ENCODE data around the gene CTNNA3.

The CTNNA3 gene

GRCh38 chr10:66071907-66072306 lies 1624.1 kb downstream of the CTNNA3 start:
- DNase-seq (ENCODE audit: low read depth): no peak

GRCh38 chr10:66058594-66058993 lies 1637.4 kb downstream of the CTNNA3 start:
- DNase-seq (ENCODE audit: low read depth): no peak

- DNase-seq (ENCODE audit: low read depth): no peak
Measured at GRCh38 chr10:66049335-66049734, 1646.7 kb downstream of the CTNNA3 start.

- no peak for DNase-seq (ENCODE audit: low read depth)
Measured at GRCh38 chr10:66045859-66046258, 1650.1 kb downstream of the CTNNA3 start.

- no peak for DNase-seq (ENCODE audit: low read depth)
Measured at GRCh38 chr10:66041771-66042170, 1654.2 kb downstream of the CTNNA3 start.

- DNase-seq (ENCODE audit: low read depth): no peak
Measured at GRCh38 chr10:66038623-66039022, 1657.4 kb downstream of the CTNNA3 start.

- no peak for DNase-seq (ENCODE audit: low read depth)
Measured at GRCh38 chr10:66026321-66026720, 1669.7 kb downstream of the CTNNA3 start.

- DNase-seq (ENCODE audit: low read depth): no peak
Measured at GRCh38 chr10:66025186-66025585, 1670.8 kb downstream of the CTNNA3 start.

- DNase-seq (ENCODE audit: low read depth): no peak
Measured at GRCh38 chr10:66021423-66021822, 1674.6 kb downstream of the CTNNA3 start.

GRCh38 chr10:66008221-66008620 lies 1687.8 kb downstream of the CTNNA3 start:
- DNase-seq (ENCODE audit: low read depth): no peak

- DNase-seq (ENCODE audit: low read depth): no peak
Measured at GRCh38 chr10:66006411-66006810, 1689.6 kb downstream of the CTNNA3 start.

GRCh38 chr10:65993451-65993850 lies 1702.5 kb downstream of the CTNNA3 start:
- DNase-seq (ENCODE audit: low read depth): no peak

- DNase-seq (ENCODE audit: low read depth): no peak
Measured at GRCh38 chr10:65968871-65969270, 1727.1 kb downstream of the CTNNA3 start.

- DNase-seq (ENCODE audit: low read depth): no peak
Measured at GRCh38 chr10:65968437-65968836, 1727.6 kb downstream of the CTNNA3 start.

- no peak for DNase-seq (ENCODE audit: low read depth)
Measured at GRCh38 chr10:65964205-65964604, 1731.8 kb downstream of the CTNNA3 start.

- no peak for DNase-seq (ENCODE audit: low read depth)
Measured at GRCh38 chr10:65952086-65952485, 1743.9 kb downstream of the CTNNA3 start.

GRCh38 chr10:65950075-65950474 lies 1745.9 kb downstream of the CTNNA3 start:
- DNase-seq (ENCODE audit: low read depth): no peak

- DNase-seq (ENCODE audit: low read depth): no peak
Measured at GRCh38 chr10:65949526-65949925, 1746.5 kb downstream of the CTNNA3 start.

- no peak for DNase-seq (ENCODE audit: low read depth)
Measured at GRCh38 chr10:65945061-65945460, 1750.9 kb downstream of the CTNNA3 start.

GRCh38 chr10:65943451-65943850 lies 1752.5 kb downstream of the CTNNA3 start:
- DNase-seq (ENCODE audit: low read depth): no peak

GRCh38 chr10:65940816-65941662 lies 1755.0 kb downstream of the CTNNA3 start:
- no peak for DNase-seq (ENCODE audit: low read depth)

GRCh38 chr10:65940105-65940504 lies 1755.9 kb downstream of the CTNNA3 start:
- no peak for DNase-seq (ENCODE audit: low read depth)

GRCh38 chr10:65931291-65932070 lies 1764.5 kb downstream of the CTNNA3 start:
- DNase-seq (ENCODE audit: low read depth): no peak

Measured in activated T-helper 9 cell treated with anti-CD3 and anti-CD28 coated beads, Interleukin-2, amount 50 U/mL, for 16 hours (primary cell).